Keratinocyte (primary cell): Measurements from ENCODE around the gene CCN5.

Experiments used
- CTCF ChIP-seq, 3 experiments: IDR thresholded peaks in 1 of 3; conservative IDR thresholded peaks in 1 of 3; optimal IDR thresholded peaks in 1 of 3; 2 replicates in 2 of 3; 3 replicates in 1 of 3; pipeline versions ENCODE3 to v1.5.1; 2011; ENCODE audit warnings: low read length in 3 of 3, mild to moderate bottlenecking in 3 of 3, moderate library complexity in 2 of 3, control low read depth in 1 of 3, inconsistent platforms in 1 of 3; ENCODE audit not compliant: insufficient read depth in 2 of 3; ENCODE audit errors: extremely low read depth in 1 of 3
- EZH2 ChIP-seq: IDR thresholded peaks from one replicate; pipeline ENCODE4 v1.6.1; 2012; ENCODE audit warnings: inconsistent platforms, mild to moderate bottlenecking, low read length, moderate library complexity

GRCh38 chr20:44758247-44759101, 43.3 kb downstream of the CCN5 start:
- TF ChIP-seq CTCF (optimal IDR thresholded peaks at IDR 0.05 in 1 of 3, IDR thresholded peaks at IDR 0.05 in 1 of 3, conservative IDR thresholded peaks at IDR 0.05 in 1 of 3; ENCODE audit: extremely low read depth in 1 of 3, insufficient read depth in 2 of 3, low read length in 3 of 3), result no peak
- TF ChIP-seq EZH2, result no peak
